ENCODE measurements around the gene ERF.

DNA sequence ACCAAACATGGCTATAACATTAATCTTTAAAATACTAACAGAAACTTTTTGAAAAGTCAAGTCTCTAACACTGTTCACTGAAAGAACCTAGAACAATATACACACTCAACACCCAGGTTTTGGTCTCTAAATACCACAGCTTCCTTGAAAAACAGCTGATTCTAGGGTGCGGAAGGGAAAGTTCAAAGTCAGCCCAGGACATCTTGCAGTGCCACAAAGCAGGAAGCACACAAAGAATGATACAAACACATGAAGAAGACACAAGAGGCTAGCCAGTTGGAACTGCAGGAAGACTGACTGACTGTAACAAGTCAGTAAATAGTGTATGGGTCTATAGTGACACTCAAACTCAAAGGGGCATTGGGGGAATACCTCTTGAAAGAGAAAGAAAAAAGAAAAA is 42.0 kb downstream of the ERF start:
- TF ChIP-seq TAF1 (IDR thresholded peaks at IDR 0.05; ENCODE audit: low read depth, low read length), result no peak
- TF ChIP-seq POLR2A (IDR thresholded peaks at IDR 0.05; ENCODE audit: low read depth, low read length), result no peak
- TF ChIP-seq PAX5 (IDR thresholded peaks at IDR 0.05; ENCODE audit: insufficient read depth, low read length, severe bottlenecking), result no peak
- no peak for TF ChIP-seq POU2F2 (IDR thresholded peaks at IDR 0.05; ENCODE audit: low read depth, low read length)
